Measurements from ENCODE around the gene MMP2.

The MMP2 gene

GRCh38 chr16:55469821-55470532, 9.0 kb upstream of the MMP2 start:
- no peak for DNase-seq (ENCODE audit: low spot score)

GRCh38 chr16:55470533-55471371, 8.2 kb upstream of the MMP2 start:
- DNase-seq (ENCODE audit: low spot score) = no peak

- DNase-seq (ENCODE audit: low spot score) = no peak
Measured at GRCh38 chr16:55471448-55472097, 7.4 kb upstream of the MMP2 start.

GRCh38 chr16:55473587-55473986, 5.4 kb upstream of the MMP2 start:
- no peak for DNase-seq (ENCODE audit: low spot score)

GRCh38 chr16:55474821-55475220, 4.2 kb upstream of the MMP2 start:
- DNase-seq (ENCODE audit: low spot score) = no peak

- DNase-seq (ENCODE audit: low spot score) = no peak
Measured at GRCh38 chr16:55475919-55476318, 3.1 kb upstream of the MMP2 start.

- DNase-seq (ENCODE audit: low spot score) = no peak
Measured at GRCh38 chr16:55476625-55477533, 2.1 kb upstream of the MMP2 start.

GRCh38 chr16:55477736-55478135, 1.3 kb upstream of the MMP2 start:
- no peak for DNase-seq (ENCODE audit: low spot score)

GRCh38 chr16:55479430-55480140, 587 bp downstream of the MMP2 start:
- DNase-seq (ENCODE audit: low spot score) = no peak

GRCh38 chr16:55480228-55480655, 1.2 kb downstream of the MMP2 start:
- DNase-seq (ENCODE audit: low spot score) = peak; percentile 77

- DNase-seq (ENCODE audit: low spot score) = no peak
Measured at GRCh38 chr16:55481023-55481422, 2.0 kb downstream of the MMP2 start.

- no peak for DNase-seq (ENCODE audit: low spot score)
Measured at GRCh38 chr16:55482056-55482455, 3.1 kb downstream of the MMP2 start.

GRCh38 chr16:55487048-55487803, 8.2 kb downstream of the MMP2 start:
- DNase-seq (ENCODE audit: low spot score) = no peak

- no peak for DNase-seq (ENCODE audit: low spot score)
Measured at GRCh38 chr16:55488306-55488705, 9.3 kb downstream of the MMP2 start.

GRCh38 chr16:55489119-55489955, 10.3 kb downstream of the MMP2 start:
- no peak for DNase-seq (ENCODE audit: low spot score)

GRCh38 chr16:55489956-55490265, 10.9 kb downstream of the MMP2 start:
- DNase-seq (ENCODE audit: low spot score) = no peak

GRCh38 chr16:55490301-55490700, 11.3 kb downstream of the MMP2 start:
- DNase-seq (ENCODE audit: low spot score) = no peak

GRCh38 chr16:55491691-55492090, 12.7 kb downstream of the MMP2 start:
- no peak for DNase-seq (ENCODE audit: low spot score)

GRCh38 chr16:55492756-55493380, 13.9 kb downstream of the MMP2 start:
- no peak for DNase-seq (ENCODE audit: low spot score)

Measured in Ammon's horn (tissue), 1 donor.